Stimulated activated naive CD8-positive, alpha-beta T cell treated with anti-CD3 and anti-CD28 coated beads, Interleukin-15, amount 100 ng/mL, for 72 hours (primary cell): Measurements from ENCODE around the gene SNX9.
"Not testable (repeated sequence)": the region's sequence is repeated elsewhere in the genome, so short reads cannot be mapped to it uniquely, and the experiment has no call there.

ENCODE experiments used
- ATAC-seq: fragments of 150-1000 bp; cut with Tn5 transposase; 2 replicates; pipeline ENCODE4 v1.10.0; 2021; ENCODE audit warnings: mild to moderate bottlenecking, moderate library complexity
- DNase-seq, 2 donors: peaks; one replicate each; pipeline ENCODE4 v3.0.0; 2021 to 2022
- H3K27ac Mint-ChIP-seq, 2 donors: one replicate each; pipeline ENCODE4 v1.8.0; 2022; ENCODE audit warnings: mild to moderate bottlenecking in 2 of 2, mixed read lengths in 2 of 2, moderate library complexity in 2 of 2
- H3K27me3 Mint-ChIP-seq: one replicate; pipeline ENCODE4 v1.8.0; 2022; ENCODE audit warnings: mixed read lengths
- H3K4me1 Mint-ChIP-seq: one replicate; pipeline ENCODE4 v1.8.0; 2022; ENCODE audit warnings: mild to moderate bottlenecking, mixed read lengths
- H3K4me3 Mint-ChIP-seq, 2 donors: one replicate each; pipeline ENCODE4 v1.8.0; 2022; ENCODE audit warnings: mild to moderate bottlenecking in 2 of 2, mixed read lengths in 2 of 2, moderate library complexity in 1 of 2
- H3K9me3 Mint-ChIP-seq, 2 donors: one replicate each; pipeline ENCODE4 v1.8.0; 2022; ENCODE audit warnings: mixed read lengths in 2 of 2

Gene SNX9

DNA sequence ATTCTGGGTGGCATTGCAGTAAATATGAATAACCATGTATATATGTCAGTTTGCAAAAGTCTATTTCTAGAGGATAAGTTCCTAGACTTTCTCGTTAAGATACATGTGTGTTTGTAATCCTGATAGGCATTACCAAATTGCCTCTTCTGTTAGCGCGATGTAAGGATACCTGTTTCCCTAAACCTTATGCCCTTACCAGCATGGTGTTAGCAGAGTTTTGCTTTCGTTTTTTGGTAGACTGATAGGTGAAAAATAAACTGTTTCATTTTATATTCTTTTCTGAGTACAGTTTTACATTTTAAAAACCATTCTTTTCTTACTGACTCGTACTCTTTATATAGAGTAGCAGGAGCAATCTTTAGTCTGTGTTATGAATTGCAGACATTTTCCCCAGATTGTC is 32.3 kb downstream of the SNX9 start:
- H3K27me3 Mint-ChIP-seq: no peaks in the 10 kb centered on the region

DNA sequence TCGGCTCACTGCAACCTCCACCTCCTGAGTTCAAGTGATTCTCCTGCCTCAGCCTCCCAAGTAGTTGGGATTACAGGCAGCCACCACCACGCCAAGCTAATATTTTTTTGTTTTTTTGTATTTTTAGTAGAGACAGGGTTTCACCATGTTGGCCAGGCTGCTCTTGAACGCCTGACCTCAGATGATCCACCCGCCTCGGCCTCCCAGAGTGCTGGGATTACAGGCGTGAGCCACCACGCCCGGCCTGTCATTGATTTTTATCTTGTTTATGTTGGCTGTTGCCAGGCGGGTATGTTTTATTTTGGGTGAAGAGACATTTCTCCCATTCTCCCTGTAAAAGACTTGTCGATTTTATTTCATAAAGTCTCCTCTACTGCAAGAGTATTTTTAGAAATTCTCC is 32.8 kb downstream of the SNX9 start:
- not testable (repeated sequence) for DNase-seq, H3K27me3 Mint-ChIP-seq, H3K27ac Mint-ChIP-seq, ATAC-seq, H3K4me3 Mint-ChIP-seq
- peaks cover 69% of the 10 kb centered on the region for H3K4me1 Mint-ChIP-seq
- peaks cover 9 to 20% of the 10 kb centered on the region in 2 donors for H3K9me3 Mint-ChIP-seq

More for the DNA sequence above, 32.3 kb downstream of the SNX9 start:
- H3K27ac Mint-ChIP-seq: no peak overlapping the region
- H3K9me3 Mint-ChIP-seq: peaks cover 9 to 20% of the 10 kb centered on the region in 2 donors
- peaks cover 67% of the 10 kb centered on the region for H3K4me1 Mint-ChIP-seq
- ATAC-seq (no peak), DNase-seq (no peak)
- no peak overlapping the region for H3K4me3 Mint-ChIP-seq

DNA sequence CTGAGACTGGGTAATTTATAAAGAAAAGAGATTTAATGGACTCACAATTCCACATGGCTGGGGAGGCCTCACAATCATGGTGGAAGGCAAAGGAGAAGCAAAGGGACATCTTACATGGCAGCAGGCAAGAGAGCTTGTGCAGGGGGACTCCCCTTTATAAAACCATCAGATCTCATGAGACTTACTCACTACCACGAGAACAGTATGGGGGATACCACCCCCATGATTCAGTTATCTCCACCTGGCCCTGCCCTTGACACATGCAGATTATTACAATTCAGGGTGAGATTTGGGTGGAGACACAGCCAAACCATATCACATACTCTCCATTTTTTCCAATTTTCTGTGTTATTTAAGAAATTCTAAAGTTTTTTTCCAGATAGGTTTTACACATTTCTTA is 35.6 kb downstream of the SNX9 start:
- not testable (repeated sequence) for ATAC-seq, DNase-seq, H3K27me3 Mint-ChIP-seq
- peak overlapping the region; percentile 31 to 47 for H3K4me3 Mint-ChIP-seq
- peak overlapping the region in 1 of 2 donors; percentile 52 for H3K27ac Mint-ChIP-seq
- H3K4me1 Mint-ChIP-seq: peaks cover 77% of the 10 kb centered on the region
- H3K9me3 Mint-ChIP-seq: peaks cover 9 to 12% of the 10 kb centered on the region in 2 donors

DNA sequence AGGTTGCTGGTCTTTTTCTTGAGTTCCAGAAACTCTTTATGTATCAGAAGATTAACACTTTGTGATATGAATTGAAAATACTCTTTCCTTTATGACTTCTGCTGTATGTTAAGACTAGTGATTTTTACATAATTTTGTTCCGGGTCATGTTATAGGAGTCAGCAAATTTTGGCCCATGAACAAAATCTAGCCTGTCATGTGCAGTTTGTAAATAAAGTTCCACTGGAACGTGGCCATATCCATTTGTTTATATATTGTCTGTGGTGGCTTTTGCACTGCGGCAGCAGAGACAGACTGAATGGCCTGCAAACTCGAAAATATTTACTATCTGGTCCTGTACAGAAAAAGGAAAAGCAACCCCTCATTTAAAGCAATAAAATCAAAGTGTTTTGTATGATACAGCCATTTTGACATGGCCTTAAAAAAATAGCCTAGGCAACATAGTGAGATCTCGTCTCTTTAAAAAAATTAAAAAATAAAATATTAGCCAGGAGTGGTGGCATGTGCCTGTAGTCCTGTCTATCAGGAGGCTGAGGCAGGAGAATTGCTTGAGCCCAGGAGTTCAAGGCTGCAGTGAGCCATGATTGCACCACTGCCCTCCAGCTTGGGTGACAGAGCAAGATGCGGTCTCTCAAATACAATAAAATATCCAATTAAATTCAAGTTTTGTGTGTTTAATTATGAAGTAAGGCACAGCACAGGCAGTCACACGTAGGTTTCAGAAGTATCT is 36.9 kb downstream of the SNX9 start:
- H3K27me3 Mint-ChIP-seq: no peaks in the 10 kb centered on the region
- H3K27ac Mint-ChIP-seq: no peak overlapping the region
- H3K9me3 Mint-ChIP-seq: peaks cover 9 to 19% of the 10 kb centered on the region in 2 donors
- no peak for DNase-seq
- ATAC-seq: no peak
- H3K4me1 Mint-ChIP-seq: peaks cover 78% of the 10 kb centered on the region
- peak overlapping the region; percentile 62 for H3K4me3 Mint-ChIP-seq

DNA sequence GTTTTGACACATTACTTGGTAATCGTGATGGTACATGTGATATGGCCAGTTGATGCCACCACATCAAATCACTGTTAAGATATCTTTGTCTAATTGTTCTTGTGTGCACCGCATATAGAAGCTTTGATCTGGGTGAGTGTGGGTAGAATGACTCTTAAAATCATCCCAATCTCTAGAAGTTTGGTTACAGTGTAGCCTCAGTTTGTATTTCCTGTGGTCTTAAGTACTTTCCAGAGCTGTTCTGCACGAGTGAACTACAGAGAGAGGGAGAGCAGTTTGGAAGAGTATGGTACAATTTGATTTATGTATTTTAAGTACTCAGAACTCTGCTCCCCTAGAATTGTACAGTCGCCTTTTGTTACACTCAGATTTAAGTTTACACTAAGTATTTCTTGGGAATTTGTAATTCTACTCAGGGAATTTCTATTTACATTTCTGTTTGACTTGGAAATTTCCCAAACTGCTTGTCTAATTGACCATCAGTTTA is 37.5 kb downstream of the SNX9 start:
- Mint-ChIP-seq H3K4me1 (peaks cover 77% of the 10 kb centered on the region), H3K27ac (no peak overlapping the region)

DNA sequence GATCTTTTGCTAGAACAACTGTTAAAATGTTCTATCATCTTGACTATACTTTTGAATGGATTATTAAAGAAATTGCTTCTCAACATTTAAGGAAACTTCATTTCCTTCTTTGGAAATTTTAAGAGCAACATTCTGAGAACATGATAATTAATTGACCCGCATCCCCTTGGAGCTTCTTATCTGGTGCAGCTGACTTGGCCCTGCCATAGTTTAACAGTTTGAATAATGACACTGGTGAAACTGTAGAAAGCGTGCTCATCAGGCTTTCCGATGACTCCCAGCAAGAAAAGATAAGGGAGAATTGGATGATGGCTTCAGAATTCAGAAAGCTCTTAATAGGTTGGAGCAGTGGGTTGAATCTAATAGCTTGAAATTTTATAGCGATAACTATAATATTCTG is 38.1 kb downstream of the SNX9 start:
- no peak overlapping the region for H3K4me3 Mint-ChIP-seq
- DNase-seq: no peak
- H3K27ac Mint-ChIP-seq: no peak overlapping the region
- no peaks in the 10 kb centered on the region for H3K27me3 Mint-ChIP-seq
- H3K4me1 Mint-ChIP-seq: peaks cover 72% of the 10 kb centered on the region
- ATAC-seq: no peak
- H3K9me3 Mint-ChIP-seq: peaks cover 9 to 19% of the 10 kb centered on the region in 2 donors

More for the DNA sequence above, 37.5 kb downstream of the SNX9 start:
- Mint-ChIP-seq H3K4me3 (peak overlapping the region; percentile 24 to 39), H3K9me3 (peaks cover 9 to 19% of the 10 kb centered on the region in 2 donors), H3K27me3 (no peaks in the 10 kb centered on the region)
- peak; percentile 99 for ATAC-seq
- peak; percentile 52 to 62 for DNase-seq

DNA sequence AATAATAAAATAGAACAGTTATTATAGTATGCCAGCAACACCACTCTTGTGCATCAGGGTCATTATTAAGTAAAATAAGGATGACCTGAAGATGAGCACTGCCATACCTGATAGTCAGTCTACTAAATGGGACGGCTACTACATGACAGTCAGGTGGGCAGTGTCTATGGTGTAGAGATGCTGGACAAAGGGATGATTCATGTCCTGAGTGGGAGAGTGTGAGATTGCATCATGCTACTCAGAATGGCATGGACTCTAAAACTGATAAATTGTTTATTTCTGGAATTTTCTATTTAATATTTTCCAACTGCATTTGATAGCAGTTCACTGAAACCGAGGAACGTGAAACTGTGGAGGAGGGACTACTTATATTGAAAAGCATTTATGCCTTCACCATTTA is 38.8 kb downstream of the SNX9 start:
- peaks cover 9 to 19% of the 10 kb centered on the region in 2 donors for H3K9me3 Mint-ChIP-seq
- ATAC-seq: no peak
- no peak overlapping the region for H3K27ac Mint-ChIP-seq
- H3K4me3 Mint-ChIP-seq: no peak overlapping the region
- no peaks in the 10 kb centered on the region for H3K27me3 Mint-ChIP-seq
- DNase-seq: no peak
- H3K4me1 Mint-ChIP-seq: peaks cover 75% of the 10 kb centered on the region

DNA sequence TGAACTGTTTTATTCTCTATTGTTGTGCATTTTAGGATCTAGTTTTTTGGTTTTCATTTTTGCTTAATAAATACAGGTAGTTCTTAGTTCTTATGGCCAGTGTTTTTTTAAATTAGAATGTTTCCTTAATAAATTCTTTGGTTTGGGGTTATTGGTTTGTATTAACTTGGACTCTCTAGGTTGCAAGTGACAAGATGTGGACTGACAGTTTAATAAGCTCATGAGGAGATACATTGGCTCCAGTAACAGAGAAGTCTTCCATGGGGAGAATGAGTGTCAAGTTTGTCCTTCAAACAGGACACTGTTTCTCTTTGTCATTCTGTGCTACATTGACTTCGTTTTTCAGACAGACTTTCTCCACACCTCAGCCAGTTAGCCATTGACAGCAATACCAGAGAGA is 39.7 kb downstream of the SNX9 start:
- H3K4me3 Mint-ChIP-seq: peak overlapping the region in 1 of 2 donors; percentile 14
- no peak for DNase-seq
- peak overlapping the region in 1 of 2 donors; percentile 71 for H3K27ac Mint-ChIP-seq
- ATAC-seq: no peak
- H3K4me1 Mint-ChIP-seq: peaks cover 83% of the 10 kb centered on the region
- peaks cover 9 to 19% of the 10 kb centered on the region in 2 donors for H3K9me3 Mint-ChIP-seq
- H3K27me3 Mint-ChIP-seq: no peaks in the 10 kb centered on the region

DNA sequence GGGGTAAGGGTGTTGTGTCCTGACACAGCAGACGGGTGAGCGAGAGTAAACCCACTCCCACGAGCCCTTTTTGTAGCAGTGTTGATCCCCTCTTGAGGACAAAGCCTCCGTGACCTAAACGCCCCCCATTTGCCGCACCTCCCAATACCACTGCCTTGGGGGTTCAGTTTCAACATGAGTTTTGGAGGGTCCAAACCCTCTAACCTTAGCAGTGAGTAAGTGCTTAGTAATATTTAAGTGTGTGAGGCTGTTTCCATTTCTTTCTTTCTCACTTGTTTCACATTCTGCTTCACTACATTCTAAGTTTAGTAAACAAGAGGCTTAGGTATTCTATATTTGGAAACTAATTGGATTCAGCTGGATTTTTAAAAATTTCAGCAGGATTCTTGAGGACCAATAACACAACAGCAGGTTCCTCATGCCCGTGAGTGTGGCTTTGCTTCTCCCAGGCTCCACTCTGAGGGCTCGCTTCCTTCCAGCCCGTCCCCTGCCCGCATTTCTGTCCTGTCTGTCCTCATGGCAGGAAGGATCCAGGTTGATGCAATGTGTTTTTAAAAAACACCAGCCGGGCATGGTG is 41.2 kb downstream of the SNX9 start:
- Mint-ChIP-seq H3K4me3 (peak overlapping the region in 1 of 2 donors; percentile 28), H3K27me3 (no peaks in the 10 kb centered on the region), H3K4me1 (peaks cover 68% of the 10 kb centered on the region), H3K27ac (no peak overlapping the region), H3K9me3 (peaks cover 0 to 11% of the 10 kb centered on the region in 2 donors)
- ATAC-seq (no peak), DNase-seq (no peak)

DNA sequence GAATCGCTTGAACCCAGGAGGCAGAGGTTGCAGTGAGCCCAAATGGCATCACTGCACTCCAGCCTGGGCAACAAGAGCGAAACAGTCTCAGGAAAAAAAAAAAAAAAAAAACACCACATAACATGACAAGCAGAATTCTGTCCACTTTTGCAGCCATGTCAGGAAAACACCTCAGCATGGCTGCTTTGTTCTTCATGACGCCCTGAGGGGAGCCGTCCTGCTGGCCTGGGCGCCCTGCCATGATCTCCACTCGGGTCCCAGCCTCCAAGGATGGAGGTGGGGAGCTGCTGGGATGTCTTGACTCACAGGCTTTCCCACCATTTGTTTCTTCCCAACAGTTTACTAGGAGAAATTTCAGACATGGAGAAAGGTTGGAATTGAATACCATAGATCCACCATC is 42.2 kb downstream of the SNX9 start:
- Mint-ChIP-seq H3K27me3 (no peaks in the 10 kb centered on the region), H3K4me1 (peaks cover 58% of the 10 kb centered on the region), H3K4me3 (peak overlapping the region in 1 of 2 donors; percentile 14), H3K27ac (no peak overlapping the region), H3K9me3 (peaks cover 0 to 11% of the 10 kb centered on the region in 2 donors)
- ATAC-seq: no peak
- DNase-seq: no peak

DNA sequence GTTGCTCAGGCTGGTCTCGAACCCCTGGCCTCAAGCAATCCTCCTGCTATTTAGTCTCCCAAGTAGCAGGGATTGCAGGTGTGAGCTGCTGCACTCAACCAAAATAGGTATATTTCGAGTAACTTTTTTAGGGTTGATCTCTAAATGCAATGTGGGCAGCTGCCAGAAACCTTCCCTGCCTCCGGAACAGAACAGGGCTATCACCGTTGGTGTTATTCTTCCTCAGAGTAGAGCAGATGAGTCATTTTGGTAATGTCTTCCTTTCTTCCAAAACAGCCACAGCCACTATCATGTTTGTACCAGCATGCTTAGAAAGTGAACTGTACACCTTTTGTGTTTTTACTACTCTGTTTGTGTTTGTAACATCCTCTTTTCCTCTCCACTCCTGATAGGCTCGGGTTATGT is 44.1 kb downstream of the SNX9 start:
- H3K27ac Mint-ChIP-seq: no peak overlapping the region
- DNase-seq: no peak

DNA sequence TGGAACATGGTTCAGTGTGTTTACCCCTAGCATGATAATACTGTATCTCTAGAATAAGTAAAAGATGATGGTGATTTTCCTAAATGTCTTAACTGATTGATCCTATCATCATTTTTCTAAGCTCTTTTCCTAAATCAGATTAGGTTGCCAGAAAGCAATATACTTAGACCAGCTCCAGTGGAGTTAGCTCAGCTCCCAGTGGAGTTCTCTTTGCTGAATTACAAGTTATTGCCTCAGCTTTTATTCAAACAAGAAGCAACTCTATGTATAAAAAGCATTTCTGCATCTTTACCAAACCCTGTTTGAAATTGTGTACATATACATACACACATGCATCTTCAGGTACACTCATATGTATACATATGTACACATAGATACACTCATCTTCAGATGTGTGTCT is 44.9 kb downstream of the SNX9 start:
- H3K27ac Mint-ChIP-seq: no peak overlapping the region
- H3K27me3 Mint-ChIP-seq: no peaks in the 10 kb centered on the region
- no peak overlapping the region for H3K4me3 Mint-ChIP-seq
- no peak for DNase-seq
- H3K4me1 Mint-ChIP-seq: peaks cover 44% of the 10 kb centered on the region
- no peak for ATAC-seq
- H3K9me3 Mint-ChIP-seq: peaks cover 0 to 11% of the 10 kb centered on the region in 2 donors

More for the DNA sequence above, 44.1 kb downstream of the SNX9 start:
- H3K4me1 Mint-ChIP-seq: peaks cover 46% of the 10 kb centered on the region
- H3K4me3 Mint-ChIP-seq: peak overlapping the region; percentile 40 to 45
- peak; percentile 80 for ATAC-seq
- H3K27me3 Mint-ChIP-seq: no peaks in the 10 kb centered on the region
- peaks cover 0 to 11% of the 10 kb centered on the region in 2 donors for H3K9me3 Mint-ChIP-seq

DNA sequence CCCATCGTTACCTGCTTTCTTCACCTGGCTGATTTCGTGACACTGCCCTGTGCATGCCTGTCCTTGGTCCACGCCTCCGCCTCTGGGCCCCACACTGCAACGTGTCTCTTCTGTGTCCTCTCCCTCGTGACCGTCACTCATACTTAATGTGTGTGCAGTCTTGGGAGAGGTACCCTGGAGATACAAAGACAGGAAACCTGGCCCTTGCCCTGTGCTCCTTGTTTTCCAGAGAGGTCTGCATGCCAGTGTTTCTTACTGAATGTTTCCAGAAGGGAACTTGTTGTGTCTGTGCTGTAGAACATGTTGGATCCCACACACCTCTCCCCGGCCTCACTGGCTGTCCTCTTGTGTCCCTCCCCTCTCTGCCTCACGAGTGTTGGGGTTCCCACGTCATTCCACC is 45.8 kb downstream of the SNX9 start:
- H3K27me3 Mint-ChIP-seq: no peaks in the 10 kb centered on the region
- H3K4me3 Mint-ChIP-seq: no peak overlapping the region

DNA sequence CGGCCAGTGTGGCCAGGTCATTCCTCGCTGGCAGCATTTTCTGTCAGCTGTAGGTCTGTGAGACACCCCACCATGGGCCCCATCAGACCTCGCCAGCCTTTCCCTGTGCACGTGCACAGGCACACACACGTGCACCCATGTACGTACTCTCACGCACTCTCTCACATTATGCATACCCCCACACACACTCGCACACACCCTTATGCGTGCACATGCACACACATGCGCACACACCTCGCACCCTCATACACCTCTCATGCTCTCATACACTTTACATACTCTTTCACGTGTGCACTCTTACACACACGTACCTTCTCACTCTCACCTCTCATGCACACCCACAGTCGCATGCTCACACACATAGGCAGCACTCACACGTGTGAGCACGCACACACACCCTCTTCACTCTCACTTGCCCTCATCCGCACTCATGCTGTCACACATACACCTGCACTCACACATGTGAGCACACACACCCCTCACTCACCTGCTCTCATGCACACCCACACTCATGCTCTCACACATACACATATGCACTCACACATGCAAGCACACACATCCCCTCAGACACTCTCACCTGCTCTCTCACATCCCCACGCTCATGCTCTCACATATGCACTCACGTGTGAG is 46.7 kb downstream of the SNX9 start:
- no peak overlapping the region for H3K27ac Mint-ChIP-seq
- DNase-seq (no peak), ATAC-seq (no peak)
- no peak overlapping the region for H3K4me3 Mint-ChIP-seq
- H3K9me3 Mint-ChIP-seq: no peaks in the 10 kb centered on the region
- peaks cover 36% of the 10 kb centered on the region for H3K4me1 Mint-ChIP-seq
- H3K27me3 Mint-ChIP-seq: no peaks in the 10 kb centered on the region

More for the DNA sequence above, 45.8 kb downstream of the SNX9 start:
- H3K27ac Mint-ChIP-seq: no peak overlapping the region
- H3K9me3 Mint-ChIP-seq: peaks cover 0 to 4% of the 10 kb centered on the region in 2 donors
- H3K4me1 Mint-ChIP-seq: peaks cover 40% of the 10 kb centered on the region
- ATAC-seq (no peak), DNase-seq (no peak)

DNA sequence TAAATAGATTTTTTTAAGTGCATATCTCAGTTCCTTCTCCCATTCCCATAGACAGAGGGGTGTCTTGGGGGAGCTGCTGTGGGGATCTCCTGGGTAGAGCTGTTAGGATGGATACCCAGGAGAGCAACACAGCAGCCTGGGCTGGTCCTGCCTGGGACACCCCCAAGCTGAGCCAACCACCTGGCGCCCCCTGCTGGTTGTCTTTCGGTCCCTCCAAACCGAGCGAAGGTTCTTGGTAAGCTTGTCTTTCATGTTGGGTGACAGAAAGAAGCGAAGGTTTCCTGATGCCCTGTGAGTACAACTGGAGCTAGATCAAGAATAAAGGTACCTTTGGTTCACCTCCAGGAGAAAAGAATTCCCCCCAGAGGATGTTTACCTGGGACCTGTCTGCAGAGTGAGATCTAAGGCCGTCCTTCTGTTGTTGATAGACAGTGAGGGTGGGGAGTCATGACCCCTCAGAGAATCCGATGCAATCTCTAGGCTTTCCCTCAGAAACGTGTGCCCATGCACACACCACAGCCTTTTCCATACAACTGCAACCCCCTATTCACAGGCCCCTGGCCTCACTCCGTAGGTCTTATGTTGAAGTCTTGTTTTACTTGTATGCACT is 50.8 kb downstream of the SNX9 start:
- ATAC-seq (peak; percentile 91), DNase-seq (peak; percentile 75 to 78)
- Mint-ChIP-seq H3K27me3 (no peaks in the 10 kb centered on the region), H3K4me1 (peaks cover 49% of the 10 kb centered on the region), H3K27ac (peak overlapping the region in 1 of 2 donors; percentile 57), H3K4me3 (no peak overlapping the region), H3K9me3 (no peaks in the 10 kb centered on the region)
